K562 (cell line): ENCODE results near the gene TESK2. TPM values are rescaled to one million over a fixed set of nuclear protein-coding genes. Genes with fewer than 3 reads are reported as not detected.

Experiments used
- FOXM1 ChIP-seq, 2 experiments: fragments of 450-650 bp in 1 of 2; sonication (generic) in 1 of 2; formaldehyde crosslinking in 1 of 2; IDR thresholded peaks; 2 replicates each; pipeline versions ENCODE4 v1.6.1 to v1.9.0; 2017 to 2022; ENCODE audit warnings: low read depth in 2 of 2, mild to moderate bottlenecking in 2 of 2, missing genetic modification reagents in 1 of 2, moderate library complexity in 1 of 2
- KAT7 ChIP-seq: sonication (generic); formaldehyde crosslinking; IDR thresholded peaks from 2 replicates; pipeline ENCODE4 v1.8.0; 2022; ENCODE audit warnings: missing genetic modification reagents, mild to moderate bottlenecking, borderline replicate concordance
- NEUROD1 ChIP-seq: fragments of 150-350 bp; IDR thresholded peaks from 2 replicates; pipeline ENCODE4 v1.6.1; 2014; ENCODE audit warnings: borderline replicate concordance, low read length, low read depth; ENCODE audit not compliant: partially characterized antibody
- POLR2G ChIP-seq: fragments of 200-400 bp; formaldehyde crosslinking; IDR thresholded peaks from 2 replicates; pipeline ENCODE4 v1.6.1; 2017; ENCODE audit warnings: low read depth, mild to moderate bottlenecking, antibody characterized with exemption, low read length, moderate library complexity
- RBM22 ChIP-seq: fragments of 200-400 bp; formaldehyde crosslinking; IDR thresholded peaks from 2 replicates; pipeline ENCODE4 v1.6.1; 2018; ENCODE audit warnings: low read length, low read depth; ENCODE audit not compliant: poor library complexity, severe bottlenecking
- RNF2 ChIP-seq: sonication (generic); IDR thresholded peaks from 2 replicates; pipeline ENCODE4 v1.6.1; 2016
- U2AF1 ChIP-seq: fragments of 200-400 bp; formaldehyde crosslinking; optimal IDR thresholded peaks from 2 replicates; pipeline ENCODE3; 2017; ENCODE audit warnings: mild to moderate bottlenecking, low read depth, low read length, moderate library complexity
- ZNF212 ChIP-seq: fragments of 450-650 bp; formaldehyde crosslinking; IDR thresholded peaks from 2 replicates; pipeline ENCODE4 v1.4.0; 2020; ENCODE audit warnings: mild to moderate bottlenecking
- ZNF282 ChIP-seq: sonication (generic); formaldehyde crosslinking; IDR thresholded peaks from 2 replicates; pipeline ENCODE4 v1.8.1; 2023; ENCODE audit warnings: missing genetic modification reagents
- ZNF717 ChIP-seq: fragments of 250-450 bp; sonication (Bioruptor Pico); IDR thresholded peaks from 2 replicates; pipeline ENCODE4 v1.5.0; 2021
- polyA plus RNA-seq, 8 experiments: library from polyadenylated mRNA; depleted of rRNA in 4 of 8; stranded (reverse) in 5 of 8; unstranded in 3 of 8; fragments of >200 nt; fragmentation: Nextera tagmentation in 2 of 8; fragmentation: Illumina TruSeq in 1 of 8; extraction: Ambion mirVana in 2 of 8; extraction: Trizol in 1 of 8; gene quantifications; 2 replicates each; pipeline versions ENCODE4 v1.2.1 to v1.2.3, GENCODE V29; 2011 to 2014; ENCODE audit warnings: inconsistent platforms in 1 of 8, missing spikeins in 1 of 8
- total RNA-seq, 7 experiments: library from RNA; depleted of rRNA in 6 of 7; stranded (reverse); fragments of >200 nt in 6 of 7; fragmentation: Illumina TruSeq in 2 of 7; extraction: Trizol in 2 of 7; gene quantifications; 2 replicates each; pipeline versions ENCODE4 v1.2.1 to v1.2.3, GENCODE V29; 2011 to 2021; ENCODE audit warnings: low replicate concordance in 1 of 7
- TF ChIP-seq, protein P1 (sequence below): sonication (generic); formaldehyde crosslinking; IDR thresholded peaks from 2 replicates; pipeline ENCODE4 v1.8.0; 2023; ENCODE audit warnings: missing genetic modification reagents, mild to moderate bottlenecking, borderline replicate concordance
- TF ChIP-seq, protein P2 (sequence below): fragments of 200-800 bp; sonication (Bioruptor generic); IDR thresholded peaks from 2 replicates; pipeline ENCODE4 v1.6.1; 2017; ENCODE audit warnings: missing genetic modification characterization, missing compliant biosample characterization
- TF ChIP-seq, protein P3 (sequence below): fragments of 450-650 bp; IDR thresholded peaks from 2 replicates; pipeline ENCODE4 v1.6.1; 2016; ENCODE audit warnings: borderline replicate concordance
- TF ChIP-seq, protein P4 (sequence below), 2 experiments: fragments of 450-650 bp; IDR thresholded peaks; 2 replicates each; pipeline ENCODE4 v1.6.1; 2016

The TESK2 gene
- total and polyA plus RNA-seq, 9 of the 15 experiments (the other 6 are each of a cell fraction or from before 2014, with no cell fraction given) = 1.6 to 5.3 (median 3.7) TPM

DNA sequence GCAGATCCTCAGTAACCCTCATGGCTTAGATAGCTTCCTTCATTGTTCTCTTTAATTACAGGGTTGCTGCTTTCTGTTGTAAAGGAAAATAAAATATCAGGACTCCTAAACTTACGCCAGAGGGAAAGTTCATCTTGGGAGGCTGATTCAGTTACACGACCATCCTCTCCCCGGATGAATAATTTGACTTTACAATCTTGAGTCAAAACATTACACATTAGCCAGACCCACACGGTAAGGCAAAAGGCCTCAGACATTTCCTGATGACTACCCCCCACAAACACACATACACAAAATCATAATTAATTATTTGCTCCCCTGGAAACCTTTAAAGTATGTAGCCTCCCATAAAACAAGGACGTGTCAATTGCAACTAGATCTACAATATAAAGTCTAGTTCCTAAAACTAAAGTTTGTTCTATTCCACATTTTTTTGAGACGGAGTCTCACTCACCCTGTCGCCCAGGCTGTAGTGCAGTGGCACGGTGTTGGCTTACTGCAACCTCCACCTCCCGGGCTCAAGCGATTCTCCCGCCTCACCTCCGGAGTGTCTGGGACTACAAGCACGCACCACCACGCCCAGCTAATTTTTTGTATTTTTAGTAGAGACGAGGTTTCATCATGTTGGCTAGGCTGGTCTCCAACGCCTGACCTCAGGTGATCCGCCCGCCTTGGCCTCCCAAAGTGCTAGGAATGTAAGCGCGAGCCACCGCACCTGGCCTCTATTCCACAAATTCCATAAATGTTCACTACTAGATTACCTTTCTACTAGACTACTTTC is 31.6 kb upstream of the TESK2 start (continued):
- TF ChIP-seq, protein P1, sequence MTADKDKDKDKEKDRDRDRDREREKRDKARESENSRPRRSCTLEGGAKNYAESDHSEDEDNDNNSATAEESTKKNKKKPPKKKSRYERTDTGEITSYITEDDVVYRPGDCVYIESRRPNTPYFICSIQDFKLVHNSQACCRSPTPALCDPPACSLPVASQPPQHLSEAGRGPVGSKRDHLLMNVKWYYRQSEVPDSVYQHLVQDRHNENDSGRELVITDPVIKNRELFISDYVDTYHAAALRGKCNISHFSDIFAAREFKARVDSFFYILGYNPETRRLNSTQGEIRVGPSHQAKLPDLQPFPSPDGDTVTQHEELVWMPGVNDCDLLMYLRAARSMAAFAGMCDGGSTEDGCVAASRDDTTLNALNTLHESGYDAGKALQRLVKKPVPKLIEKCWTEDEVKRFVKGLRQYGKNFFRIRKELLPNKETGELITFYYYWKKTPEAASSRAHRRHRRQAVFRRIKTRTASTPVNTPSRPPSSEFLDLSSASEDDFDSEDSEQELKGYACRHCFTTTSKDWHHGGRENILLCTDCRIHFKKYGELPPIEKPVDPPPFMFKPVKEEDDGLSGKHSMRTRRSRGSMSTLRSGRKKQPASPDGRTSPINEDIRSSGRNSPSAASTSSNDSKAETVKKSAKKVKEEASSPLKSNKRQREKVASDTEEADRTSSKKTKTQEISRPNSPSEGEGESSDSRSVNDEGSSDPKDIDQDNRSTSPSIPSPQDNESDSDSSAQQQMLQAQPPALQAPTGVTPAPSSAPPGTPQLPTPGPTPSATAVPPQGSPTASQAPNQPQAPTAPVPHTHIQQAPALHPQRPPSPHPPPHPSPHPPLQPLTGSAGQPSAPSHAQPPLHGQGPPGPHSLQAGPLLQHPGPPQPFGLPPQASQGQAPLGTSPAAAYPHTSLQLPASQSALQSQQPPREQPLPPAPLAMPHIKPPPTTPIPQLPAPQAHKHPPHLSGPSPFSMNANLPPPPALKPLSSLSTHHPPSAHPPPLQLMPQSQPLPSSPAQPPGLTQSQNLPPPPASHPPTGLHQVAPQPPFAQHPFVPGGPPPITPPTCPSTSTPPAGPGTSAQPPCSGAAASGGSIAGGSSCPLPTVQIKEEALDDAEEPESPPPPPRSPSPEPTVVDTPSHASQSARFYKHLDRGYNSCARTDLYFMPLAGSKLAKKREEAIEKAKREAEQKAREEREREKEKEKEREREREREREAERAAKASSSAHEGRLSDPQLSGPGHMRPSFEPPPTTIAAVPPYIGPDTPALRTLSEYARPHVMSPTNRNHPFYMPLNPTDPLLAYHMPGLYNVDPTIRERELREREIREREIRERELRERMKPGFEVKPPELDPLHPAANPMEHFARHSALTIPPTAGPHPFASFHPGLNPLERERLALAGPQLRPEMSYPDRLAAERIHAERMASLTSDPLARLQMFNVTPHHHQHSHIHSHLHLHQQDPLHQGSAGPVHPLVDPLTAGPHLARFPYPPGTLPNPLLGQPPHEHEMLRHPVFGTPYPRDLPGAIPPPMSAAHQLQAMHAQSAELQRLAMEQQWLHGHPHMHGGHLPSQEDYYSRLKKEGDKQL (CRISPR knock-in tag) = no peak
- TF ChIP-seq, protein P2, sequence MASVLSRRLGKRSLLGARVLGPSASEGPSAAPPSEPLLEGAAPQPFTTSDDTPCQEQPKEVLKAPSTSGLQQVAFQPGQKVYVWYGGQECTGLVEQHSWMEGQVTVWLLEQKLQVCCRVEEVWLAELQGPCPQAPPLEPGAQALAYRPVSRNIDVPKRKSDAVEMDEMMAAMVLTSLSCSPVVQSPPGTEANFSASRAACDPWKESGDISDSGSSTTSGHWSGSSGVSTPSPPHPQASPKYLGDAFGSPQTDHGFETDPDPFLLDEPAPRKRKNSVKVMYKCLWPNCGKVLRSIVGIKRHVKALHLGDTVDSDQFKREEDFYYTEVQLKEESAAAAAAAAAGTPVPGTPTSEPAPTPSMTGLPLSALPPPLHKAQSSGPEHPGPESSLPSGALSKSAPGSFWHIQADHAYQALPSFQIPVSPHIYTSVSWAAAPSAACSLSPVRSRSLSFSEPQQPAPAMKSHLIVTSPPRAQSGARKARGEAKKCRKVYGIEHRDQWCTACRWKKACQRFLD (CRISPR knock-in tag) = peak; percentile 29; the same call in 1 of the 2 replicates
- TF ChIP-seq ZNF717 (no peak), FOXM1 (IDR thresholded peaks at IDR 0.05; ENCODE audit: low read depth) (0 out of 2 replicates have a peak, but pooled peaks have one; percentile 9), FOXM1 (CRISPR knock-in tag; IDR thresholded peaks at IDR 0.05; ENCODE audit: low read depth) (no peak), POLR2G (no peak), RNF2 (no peak), ZNF212 (CRISPR knock-in tag) (0 out of 2 replicates have a peak, but pooled peaks have one; percentile 4), RBM22 (no peak), U2AF1 (no peak), KAT7 (CRISPR knock-in tag) (no peak), ZNF282 (CRISPR knock-in tag) (no peak), NEUROD1 (no peak)
- TF ChIP-seq, protein P3, sequence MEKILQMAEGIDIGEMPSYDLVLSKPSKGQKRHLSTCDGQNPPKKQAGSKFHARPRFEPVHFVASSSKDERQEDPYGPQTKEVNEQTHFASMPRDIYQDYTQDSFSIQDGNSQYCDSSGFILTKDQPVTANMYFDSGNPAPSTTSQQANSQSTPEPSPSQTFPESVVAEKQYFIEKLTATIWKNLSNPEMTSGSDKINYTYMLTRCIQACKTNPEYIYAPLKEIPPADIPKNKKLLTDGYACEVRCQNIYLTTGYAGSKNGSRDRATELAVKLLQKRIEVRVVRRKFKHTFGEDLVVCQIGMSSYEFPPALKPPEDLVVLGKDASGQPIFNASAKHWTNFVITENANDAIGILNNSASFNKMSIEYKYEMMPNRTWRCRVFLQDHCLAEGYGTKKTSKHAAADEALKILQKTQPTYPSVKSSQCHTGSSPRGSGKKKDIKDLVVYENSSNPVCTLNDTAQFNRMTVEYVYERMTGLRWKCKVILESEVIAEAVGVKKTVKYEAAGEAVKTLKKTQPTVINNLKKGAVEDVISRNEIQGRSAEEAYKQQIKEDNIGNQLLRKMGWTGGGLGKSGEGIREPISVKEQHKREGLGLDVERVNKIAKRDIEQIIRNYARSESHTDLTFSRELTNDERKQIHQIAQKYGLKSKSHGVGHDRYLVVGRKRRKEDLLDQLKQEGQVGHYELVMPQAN = 0 out of 2 replicates have a peak, but pooled peaks have one; percentile 9
- TF ChIP-seq, protein P4, sequence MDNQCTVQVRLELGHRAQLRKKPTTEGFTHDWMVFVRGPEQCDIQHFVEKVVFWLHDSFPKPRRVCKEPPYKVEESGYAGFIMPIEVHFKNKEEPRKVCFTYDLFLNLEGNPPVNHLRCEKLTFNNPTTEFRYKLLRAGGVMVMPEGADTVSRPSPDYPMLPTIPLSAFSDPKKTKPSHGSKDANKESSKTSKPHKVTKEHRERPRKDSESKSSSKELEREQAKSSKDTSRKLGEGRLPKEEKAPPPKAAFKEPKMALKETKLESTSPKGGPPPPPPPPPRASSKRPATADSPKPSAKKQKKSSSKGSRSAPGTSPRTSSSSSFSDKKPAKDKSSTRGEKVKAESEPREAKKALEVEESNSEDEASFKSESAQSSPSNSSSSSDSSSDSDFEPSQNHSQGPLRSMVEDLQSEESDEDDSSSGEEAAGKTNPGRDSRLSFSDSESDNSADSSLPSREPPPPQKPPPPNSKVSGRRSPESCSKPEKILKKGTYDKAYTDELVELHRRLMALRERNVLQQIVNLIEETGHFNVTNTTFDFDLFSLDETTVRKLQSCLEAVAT (IDR thresholded peaks at IDR 0.05) = no peak; a peak in 1 of 4 replicates
